HG02973 (cell line): Measurements from ENCODE around the gene ICAM4.
"Not testable (repeated sequence)": the region's sequence is repeated elsewhere in the genome, so short reads cannot be mapped to it uniquely, and the experiment has no call there.

Experiments used
- ATAC-seq: cut with Tn5 transposase; IDR thresholded peaks from one replicate; pipeline ENCODE4 v1.9.1; 2021; ENCODE audit warnings: moderate library complexity; ENCODE audit not compliant: unreplicated experiment

The ICAM4 gene

DNA sequence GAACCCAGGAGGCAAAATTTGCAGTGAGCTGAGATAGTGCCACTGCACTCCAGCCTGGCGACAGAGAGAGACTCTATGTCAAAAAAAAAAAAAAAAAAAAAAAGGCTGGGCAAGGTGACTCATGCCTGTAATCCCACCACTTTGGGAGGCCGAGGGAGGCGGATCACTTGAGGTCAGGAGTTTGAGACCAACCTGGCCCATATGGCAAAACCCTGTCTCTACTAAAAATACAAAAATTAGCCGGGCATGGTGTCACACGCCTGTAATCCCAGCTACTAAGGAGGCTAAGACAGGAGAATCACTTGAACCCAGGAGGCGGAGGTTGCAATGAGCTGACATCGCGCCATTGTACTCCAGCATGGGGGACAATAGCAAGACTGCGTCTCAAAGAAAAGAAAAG is 50.0 kb downstream of the ICAM4 start:
- not testable (repeated sequence) for ATAC-seq
